KMS-11 (cell line): ENCODE measurements around the gene C5orf63.

ENCODE experiments used
- H2AFZ ChIP-seq: fragments of 200-600 bp; sonication (generic); 2 replicates; pipeline ENCODE4 v1.6.1; 2016; ENCODE audit warnings: antibody characterized with exemption, mixed run types, low read depth
- H3K27ac ChIP-seq: fragments of 200-600 bp; sonication (generic); 2 replicates; pipeline ENCODE4 v1.6.1; 2016; ENCODE audit warnings: mild to moderate bottlenecking, mixed run types
- H3K27me3 ChIP-seq: fragments of 200-600 bp; sonication (generic); 2 replicates; pipeline ENCODE4 v1.6.1; 2017; ENCODE audit warnings: mild to moderate bottlenecking, low read depth, mixed run types, moderate library complexity; ENCODE audit not compliant: insufficient read depth
- H3K36me3 ChIP-seq: fragments of 200-600 bp; sonication (generic); 2 replicates; pipeline ENCODE4 v1.6.1; 2017; ENCODE audit warnings: mild to moderate bottlenecking, mixed run types; ENCODE audit not compliant: insufficient read depth
- H3K4me1 ChIP-seq: fragments of 200-600 bp; sonication (generic); 2 replicates; pipeline ENCODE4 v1.6.1; 2016; ENCODE audit warnings: mild to moderate bottlenecking, low read depth, mixed run types; ENCODE audit not compliant: poor library complexity, severe bottlenecking
- H3K4me2 ChIP-seq: fragments of 200-600 bp; sonication (generic); 2 replicates; pipeline ENCODE4 v1.7.0; 2016; ENCODE audit warnings: mild to moderate bottlenecking, mixed run types
- H3K4me3 ChIP-seq: fragments of 200-600 bp; sonication (generic); IDR thresholded peaks from 2 replicates; pipeline ENCODE4 v1.6.1; 2017; ENCODE audit warnings: low read depth, low read length, mixed read lengths; ENCODE audit not compliant: insufficient read depth
- H3K79me2 ChIP-seq: fragments of 200-600 bp; sonication (generic); 2 replicates; pipeline ENCODE4 v1.6.1; 2016; ENCODE audit warnings: low read depth, mixed run types; ENCODE audit not compliant: insufficient read depth
- H3K9ac ChIP-seq: fragments of 200-600 bp; sonication (generic); 2 replicates; pipeline ENCODE4 v1.6.1; 2016; ENCODE audit warnings: mild to moderate bottlenecking, mixed run types
- H4K20me1 ChIP-seq: fragments of 200-600 bp; sonication (generic); 2 replicates; pipeline ENCODE4 v1.6.1; 2016; ENCODE audit warnings: mild to moderate bottlenecking, mixed run types; ENCODE audit not compliant: insufficient read depth
- TF ChIP-seq, protein P1 (sequence below): fragments of 200-600 bp; sonication (generic); conservative IDR thresholded peaks from 2 replicates; pipeline ENCODE4 v1.6.1; 2017; ENCODE audit warnings: low read depth, mild to moderate bottlenecking, antibody characterized with exemption, low read length, moderate library complexity, mixed read lengths

Gene C5orf63

DNA sequence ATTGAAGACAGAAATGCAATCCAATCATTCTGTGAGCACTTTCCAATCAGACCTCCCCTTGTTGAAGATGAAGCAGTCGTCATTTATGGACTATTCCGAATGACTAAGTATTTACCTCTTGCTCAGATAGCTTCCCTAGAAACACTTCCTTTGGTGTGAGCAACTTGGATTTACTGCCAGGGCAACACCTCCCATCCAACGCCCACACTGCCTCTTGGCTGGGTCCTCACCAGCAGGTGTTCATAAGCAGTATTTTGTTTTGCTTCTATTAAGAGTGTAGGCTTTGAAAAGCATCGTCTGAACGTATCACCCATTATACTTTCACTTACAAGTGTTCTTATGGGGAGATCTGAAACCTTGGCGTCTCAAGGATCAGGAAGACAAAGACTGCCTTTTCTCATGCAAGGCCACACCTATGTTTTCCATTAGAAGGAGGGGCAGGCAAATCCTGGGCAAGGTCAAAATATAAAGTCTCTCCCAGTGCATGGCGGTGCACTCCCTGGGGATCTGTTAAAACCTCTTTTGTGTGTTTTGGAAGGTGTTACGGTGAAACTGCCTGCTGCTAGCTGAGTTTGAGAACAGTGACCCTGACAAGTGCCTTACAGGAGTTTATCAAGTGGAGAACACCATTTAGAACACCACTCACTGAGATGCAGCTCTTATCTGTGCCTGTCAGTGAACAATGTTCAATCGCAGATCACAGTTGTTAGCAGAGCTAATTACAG, 32.3 kb downstream of the C5orf63 start:
- H3K9ac ChIP-seq = no peak overlapping the region
- H2AFZ ChIP-seq = no peak overlapping the region

DNA sequence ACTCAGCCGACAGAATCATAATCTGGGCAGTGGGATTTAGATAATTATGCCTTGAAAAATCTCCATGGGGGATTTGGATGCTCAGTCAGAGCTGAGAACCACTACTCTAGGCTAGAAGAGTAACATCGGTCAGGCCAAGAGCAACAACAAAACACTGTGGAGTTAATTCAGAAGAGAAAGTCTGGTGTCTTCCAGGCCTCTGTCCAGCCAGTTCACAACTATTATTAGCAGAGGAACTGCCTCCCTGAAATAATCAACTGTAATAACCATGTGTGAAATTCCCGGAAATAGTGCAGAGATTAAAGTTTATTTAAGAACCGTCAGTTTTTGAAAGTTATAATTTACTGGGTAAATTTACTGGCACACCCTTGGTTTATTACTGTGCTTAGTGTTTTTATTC, 34.8 kb downstream of the C5orf63 start:
- Histone ChIP-seq H3K4me1 (peaks cover 10% of the 10 kb centered on the region), H3K9ac (no peak overlapping the region), H3K4me2 (no peak overlapping the region), H3K36me3 (no peaks in the 10 kb centered on the region), H3K27ac (no peak overlapping the region), H3K27me3 (no peaks in the 10 kb centered on the region), H4K20me1 (no peaks in the 10 kb centered on the region), H2AFZ (no peak overlapping the region), H3K4me3 (no peak overlapping the region), H3K79me2 (no peaks in the 10 kb centered on the region)
- TF ChIP-seq, protein P1, sequence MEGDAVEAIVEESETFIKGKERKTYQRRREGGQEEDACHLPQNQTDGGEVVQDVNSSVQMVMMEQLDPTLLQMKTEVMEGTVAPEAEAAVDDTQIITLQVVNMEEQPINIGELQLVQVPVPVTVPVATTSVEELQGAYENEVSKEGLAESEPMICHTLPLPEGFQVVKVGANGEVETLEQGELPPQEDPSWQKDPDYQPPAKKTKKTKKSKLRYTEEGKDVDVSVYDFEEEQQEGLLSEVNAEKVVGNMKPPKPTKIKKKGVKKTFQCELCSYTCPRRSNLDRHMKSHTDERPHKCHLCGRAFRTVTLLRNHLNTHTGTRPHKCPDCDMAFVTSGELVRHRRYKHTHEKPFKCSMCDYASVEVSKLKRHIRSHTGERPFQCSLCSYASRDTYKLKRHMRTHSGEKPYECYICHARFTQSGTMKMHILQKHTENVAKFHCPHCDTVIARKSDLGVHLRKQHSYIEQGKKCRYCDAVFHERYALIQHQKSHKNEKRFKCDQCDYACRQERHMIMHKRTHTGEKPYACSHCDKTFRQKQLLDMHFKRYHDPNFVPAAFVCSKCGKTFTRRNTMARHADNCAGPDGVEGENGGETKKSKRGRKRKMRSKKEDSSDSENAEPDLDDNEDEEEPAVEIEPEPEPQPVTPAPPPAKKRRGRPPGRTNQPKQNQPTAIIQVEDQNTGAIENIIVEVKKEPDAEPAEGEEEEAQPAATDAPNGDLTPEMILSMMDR = no peak

More for the DNA sequence above, 32.3 kb downstream of the C5orf63 start:
- Histone ChIP-seq H3K4me2 (no peak overlapping the region), H3K4me3 (no peak overlapping the region), H3K4me1 (peaks cover 3% of the 10 kb centered on the region), H3K79me2 (no peaks in the 10 kb centered on the region), H3K27ac (no peak overlapping the region), H3K36me3 (no peaks in the 10 kb centered on the region), H3K27me3 (no peaks in the 10 kb centered on the region), H4K20me1 (no peaks in the 10 kb centered on the region)
- TF ChIP-seq, protein P1 = no peak

DNA sequence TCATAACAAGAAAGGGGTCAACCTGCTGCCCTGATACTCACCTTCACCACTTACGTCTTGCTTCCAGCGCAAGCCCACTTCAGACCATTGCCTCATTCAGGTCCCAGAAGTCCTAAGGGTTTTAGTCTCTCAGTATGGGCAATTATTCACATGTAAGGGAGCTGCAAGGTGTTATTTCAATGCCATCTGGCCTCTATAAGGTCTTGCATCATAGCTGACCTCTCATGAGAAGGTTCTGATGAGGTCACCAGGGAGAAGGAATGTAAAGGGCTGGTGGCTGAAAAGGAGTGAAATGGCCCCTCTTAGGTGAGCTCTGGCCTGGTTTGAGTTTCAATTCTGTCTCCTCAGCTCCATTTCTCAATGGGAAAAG, 41.5 kb downstream of the C5orf63 start:
- Histone ChIP-seq H3K4me1 (peaks cover 22% of the 10 kb centered on the region), H3K27ac (no peak overlapping the region), H4K20me1 (no peaks in the 10 kb centered on the region), H3K27me3 (no peaks in the 10 kb centered on the region), H3K4me3 (no peak overlapping the region), H3K36me3 (no peaks in the 10 kb centered on the region), H2AFZ (peak overlapping the region; percentile 95; the same call in 1 of the 2 replicates), H3K9ac (no peak overlapping the region), H3K4me2 (peak overlapping the region; percentile 64; the same call in 1 of the 2 replicates), H3K79me2 (no peaks in the 10 kb centered on the region)
- TF ChIP-seq, protein P1 = no peak

DNA sequence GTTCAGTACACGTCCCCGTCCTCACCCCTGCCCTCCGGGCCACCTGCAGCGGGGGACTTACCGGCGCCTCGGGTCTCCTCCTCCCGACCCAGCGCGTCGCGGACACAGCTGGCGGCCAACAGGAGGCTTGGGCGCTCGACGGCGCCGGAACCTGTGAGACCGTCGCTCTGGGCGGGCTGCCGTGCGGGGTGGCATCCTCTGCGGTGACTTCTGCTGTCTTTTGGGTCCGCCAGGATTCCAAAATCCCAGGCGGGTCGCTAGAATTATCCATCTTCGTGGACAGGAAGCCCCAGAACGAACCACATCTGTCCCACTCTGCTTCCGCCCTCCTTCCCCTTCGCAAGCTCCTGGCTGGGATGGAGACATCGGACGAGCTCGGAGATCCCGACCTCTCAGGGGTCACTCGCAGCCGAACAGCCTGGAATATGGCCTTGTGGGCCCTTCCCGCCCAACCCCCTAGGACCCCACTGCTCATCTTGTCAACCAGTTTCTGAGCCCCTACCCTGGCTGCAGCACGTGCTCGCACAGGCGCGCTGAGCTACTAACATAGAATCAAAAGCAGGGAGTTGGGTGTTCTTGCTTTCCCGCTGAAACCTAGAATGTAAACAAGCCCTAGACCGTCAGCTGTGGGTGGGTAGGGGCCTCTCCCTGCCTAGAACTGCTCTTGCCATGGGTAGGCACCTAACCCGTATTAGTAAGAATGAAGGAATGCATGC, 42.0 kb downstream of the C5orf63 start:
- Histone ChIP-seq H3K27ac (peak overlapping the region; percentile 38; the same call in 1 of the 2 replicates), H3K9ac (peak overlapping the region; percentile 54; the same call in 1 of the 2 replicates), H3K27me3 (no peaks in the 10 kb centered on the region), H3K4me1 (peaks cover 22% of the 10 kb centered on the region), H3K36me3 (no peaks in the 10 kb centered on the region), H3K79me2 (no peaks in the 10 kb centered on the region), H2AFZ (peak overlapping the region; percentile 95), H3K4me2 (peak overlapping the region; percentile 64), H3K4me3 (no peak overlapping the region), H4K20me1 (no peaks in the 10 kb centered on the region)
- TF ChIP-seq, protein P1 = 0 out of 2 replicates have a peak, but pooled peaks have one; percentile 5
